GM06990 (cell line): ENCODE measurements around the gene SRGAP1.

ENCODE experiments used
- DNase-seq: peaks from one replicate; pipeline ENCODE4 v3.0.0-alpha.2; 2011; ENCODE audit not compliant: insufficient read length; ENCODE audit errors: extremely low read depth
- H3K27me3 ChIP-seq: replicated peaks from 2 replicates; pipeline ENCODE4 v1.6.0; 2011; ENCODE audit warnings: low read length; ENCODE audit not compliant: control insufficient read depth, insufficient read depth
- H3K36me3 ChIP-seq: 2 replicates; pipeline ENCODE4 v1.5.1; 2011; ENCODE audit warnings: low read length; ENCODE audit not compliant: control insufficient read depth, insufficient read depth
- H3K4me3 ChIP-seq: replicated peaks from 2 replicates; pipeline ENCODE4 v1.5.1; 2011; ENCODE audit warnings: low read depth, mild to moderate bottlenecking, control low read depth, low read length
- CTCF ChIP-seq: IDR thresholded peaks from 2 replicates; pipeline ENCODE4 v1.5.1; 2011; ENCODE audit warnings: low read length, control low read depth, mild to moderate bottlenecking, inconsistent platforms; ENCODE audit not compliant: insufficient read depth, poor library complexity, severe bottlenecking

Gene SRGAP1

GRCh38 chr12:63894132-63894531 is 49.6 kb downstream of the SRGAP1 start:
- Histone ChIP-seq H3K4me3 (no peak overlapping the region), H3K36me3 (no peaks in the 10 kb centered on the region), H3K27me3 (no peaks in the 10 kb centered on the region)
- DNase-seq = no peak
- TF ChIP-seq CTCF = no peak

DNA sequence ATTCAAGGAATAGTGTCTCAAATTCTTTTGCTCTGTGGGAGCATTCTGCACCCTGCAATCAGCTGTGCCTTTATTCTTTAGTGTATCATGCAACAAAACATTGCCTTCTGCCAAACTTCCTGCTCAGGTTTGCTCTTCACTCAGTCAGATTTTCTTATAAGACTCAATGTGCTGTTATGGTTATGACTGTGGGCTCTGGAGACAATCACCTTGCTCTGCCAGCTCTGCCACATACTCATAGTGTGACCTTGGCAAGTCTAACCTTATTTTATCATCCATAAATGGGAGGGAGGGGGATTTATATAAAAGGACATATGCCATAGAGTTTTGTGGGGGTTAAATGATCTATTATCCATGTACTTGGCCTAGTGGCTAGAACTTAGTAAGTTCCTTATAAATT is 51.3 kb downstream of the SRGAP1 start:
- Histone ChIP-seq H3K36me3 (no peaks in the 10 kb centered on the region), H3K27me3 (no peaks in the 10 kb centered on the region), H3K4me3 (no peak overlapping the region)
- TF ChIP-seq CTCF = no peak
- DNase-seq = no peak

GRCh38 chr12:63897931-63898330 is 53.4 kb downstream of the SRGAP1 start:
- Histone ChIP-seq H3K36me3 (no peaks in the 10 kb centered on the region), H3K4me3 (no peak overlapping the region), H3K27me3 (no peaks in the 10 kb centered on the region)
- DNase-seq = no peak
- TF ChIP-seq CTCF = no peak

- no peak overlapping the region for H3K4me3 ChIP-seq
- H3K36me3 ChIP-seq = no peaks in the 10 kb centered on the region
- no peak for TF ChIP-seq CTCF
- no peaks in the 10 kb centered on the region for H3K27me3 ChIP-seq
- no peak for DNase-seq
Observed at GRCh38 chr12:63898764-63899337, 54.4 kb downstream of the SRGAP1 start.

- H3K36me3 ChIP-seq = no peaks in the 10 kb centered on the region
- DNase-seq = no peak
- no peak overlapping the region for H3K4me3 ChIP-seq
- no peak for TF ChIP-seq CTCF
- H3K27me3 ChIP-seq = no peaks in the 10 kb centered on the region
Observed at GRCh38 chr12:63899396-63899795, 54.9 kb downstream of the SRGAP1 start.

DNA sequence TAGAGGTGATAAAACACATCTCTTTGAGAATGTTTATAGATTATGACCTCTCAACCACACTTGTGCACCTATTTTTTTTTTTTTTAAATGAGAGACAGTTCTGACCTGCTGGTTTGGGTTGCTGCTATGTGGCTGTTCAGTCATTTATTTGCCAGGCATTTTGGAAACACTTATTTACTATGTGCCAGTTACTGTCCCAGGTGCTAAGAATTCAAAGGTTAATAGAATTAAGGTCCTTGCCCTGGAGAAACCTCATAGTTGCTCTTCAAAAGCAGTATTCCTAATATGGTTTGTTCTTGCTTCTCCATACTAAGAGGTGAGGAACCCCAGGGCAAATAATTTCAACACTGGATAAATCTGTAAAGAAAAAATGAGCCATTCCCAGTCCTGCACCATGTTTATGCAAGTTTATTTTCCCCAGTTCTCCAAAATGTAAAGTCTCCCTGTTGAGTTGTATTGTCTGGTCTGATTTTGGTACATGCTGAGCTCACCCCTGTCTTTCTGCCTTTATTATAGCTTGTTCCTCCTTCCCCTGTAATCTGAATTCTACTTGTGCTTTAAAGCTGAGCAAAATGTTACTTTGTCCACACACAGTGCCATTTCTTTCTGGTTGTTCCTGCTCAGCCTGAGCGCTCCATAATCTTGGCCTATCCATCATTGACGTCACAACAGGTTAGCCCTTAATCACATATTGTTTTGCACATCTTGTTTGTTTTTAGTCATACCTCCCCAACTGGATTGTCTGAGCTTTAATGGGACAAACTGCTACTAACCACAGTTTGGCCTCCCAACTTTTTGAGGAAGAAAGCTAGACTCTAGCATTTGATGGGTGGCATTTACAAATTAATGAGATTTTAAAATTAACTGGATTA is 56.7 kb downstream of the SRGAP1 start:
- Histone ChIP-seq H3K36me3 (no peaks in the 10 kb centered on the region), H3K27me3 (no peaks in the 10 kb centered on the region), H3K4me3 (no peak overlapping the region)
- no peak for TF ChIP-seq CTCF
- DNase-seq = no peak
